GM12878 (cell line): ENCODE results near the gene ABCA3. TPM values are rescaled to one million over a fixed set of nuclear protein-coding genes. Genes with fewer than 3 reads are reported as not detected.

Experiments
- ATAC-seq: fragments of 200-7000 bp; cut with Tn5 transposase; 3 replicates; pipeline ENCODE4 v1.9.1; 2020; ENCODE audit warnings: mild to moderate bottlenecking, moderate library complexity
- BruUV-seq: library from RNA; stranded (reverse); fragments of 400-500 nt; replicated peaks from 2 replicates; lab custom pipeline; 2021; lab: Mats Ljungman, UMichigan
- CTCF ChIA-PET: fragments of 300-600 bp; sonication (Branson Sonifier 250); formaldehyde crosslinking; extraction: SDS; loops from one replicate; lab custom pipeline; 2021; ENCODE audit warnings: inconsistent platforms; lab: Yijun Ruan, JAX
- POLR2A ChIA-PET: fragments of 350-600 bp; formaldehyde crosslinking; extraction: SDS; loops from one replicate; lab custom pipeline; 2021; ENCODE audit warnings: inconsistent platforms; lab: Charles Lee
- RAD21 ChIA-PET: fragments of 300-600 bp; sonication (Branson Sonifier 250); formaldehyde crosslinking; loops from one replicate; lab custom pipeline; 2023; ENCODE audit warnings: antibody characterized with exemption; ENCODE audit not compliant: unreplicated experiment; lab: Charles Lee
- SMC1A ChIA-PET: fragments of 300-600 bp; sonication (Branson Sonifier 250); formaldehyde crosslinking; loops from one replicate; lab custom pipeline; 2023; ENCODE audit not compliant: unreplicated experiment, uncharacterized antibody; lab: Charles Lee
- DNase-seq: peaks from one replicate; pipeline ENCODE4 v3.0.0-alpha.2; 2011; ENCODE audit warnings: low read depth, low spot score
- FAIRE-seq: peaks from 3 replicates; lab custom pipeline; 2011; peaks lifted over from hg19 to GRCh38; lab: Jason Lieb, UNC
- H2AFZ ChIP-seq: 2 replicates; pipeline ENCODE4 v1.6.0; 2011; ENCODE audit warnings: low read depth, low read length, control low read depth; ENCODE audit not compliant: control insufficient read depth
- H3K27ac ChIP-seq: 2 replicates; pipeline ENCODE4 v1.5.1; 2011; ENCODE audit warnings: control low read depth; ENCODE audit not compliant: control insufficient read depth, insufficient read depth
- H3K27me3 ChIP-seq, 2 experiments: replicated peaks in 1 of 2; 2 replicates each; pipeline versions ENCODE4 v1.6.0 to v1.6.1; 2011; ENCODE audit warnings: low read length in 1 of 2; ENCODE audit not compliant: control insufficient read depth in 2 of 2, insufficient read depth in 2 of 2
- H3K36me3 ChIP-seq, 2 experiments: 2 replicates each; pipeline ENCODE4 v1.5.1; 2011; ENCODE audit warnings: low read length in 1 of 2; ENCODE audit not compliant: control insufficient read depth in 2 of 2, insufficient read depth in 2 of 2
- H3K4me1 ChIP-seq: 2 replicates; pipeline ENCODE4 v1.6.1; 2011; ENCODE audit warnings: mild to moderate bottlenecking, low read length, moderate library complexity, mixed read lengths; ENCODE audit not compliant: control insufficient read depth, insufficient read depth
- H3K4me2 ChIP-seq: 2 replicates; pipeline ENCODE4 v1.6.0; 2011; ENCODE audit warnings: control low read depth; ENCODE audit not compliant: control insufficient read depth, insufficient read depth
- H3K4me3 ChIP-seq: fragments of 200-600 bp; sonication (generic); 2 replicates; pipeline ENCODE4 v1.5.1; 2016
- H3K79me2 ChIP-seq: 2 replicates; pipeline ENCODE4 v1.6.0; 2011; ENCODE audit warnings: low read length; ENCODE audit not compliant: control insufficient read depth, insufficient read depth
- H3K9ac ChIP-seq: 2 replicates; pipeline ENCODE4 v1.8.0; 2011; ENCODE audit warnings: low read length, control low read depth, mixed read lengths; ENCODE audit not compliant: control insufficient read depth, insufficient read depth
- H3K9me3 ChIP-seq: replicated peaks from 3 replicates; pipeline ENCODE4 v1.5.1; 2011; ENCODE audit warnings: mild to moderate bottlenecking, low read length; ENCODE audit not compliant: control insufficient read depth, insufficient read depth
- H4K20me1 ChIP-seq: 2 replicates; pipeline ENCODE4 v1.6.0; 2011; ENCODE audit not compliant: control insufficient read depth, insufficient read depth
- ASH2L ChIP-seq: fragments of 300-600, 200-600 bp; sonication (generic); IDR thresholded peaks from 2 replicates; pipeline ENCODE4 v1.6.1; 2017; ENCODE audit warnings: low read depth, mild to moderate bottlenecking, borderline replicate concordance
- ATF7 ChIP-seq: fragments of 450-650 bp; IDR thresholded peaks from 2 replicates; pipeline ENCODE4 v1.6.1; 2016; ENCODE audit warnings: low read depth, mild to moderate bottlenecking
- CBX5 ChIP-seq: sonication (generic); IDR thresholded peaks from 2 replicates; pipeline ENCODE4 v1.6.1; 2016; ENCODE audit warnings: low read depth, moderate library complexity, mild to moderate bottlenecking, inconsistent platforms
- FOXM1 ChIP-seq: IDR thresholded peaks from 2 replicates; pipeline ENCODE4 v1.6.1; 2012; ENCODE audit warnings: low read depth, mild to moderate bottlenecking, inconsistent platforms, low read length, moderate library complexity
- HCFC1 ChIP-seq: fragments of 150-350 bp; IDR thresholded peaks from 2 replicates; pipeline ENCODE4 v1.6.1; 2014; ENCODE audit warnings: low read length
- MTA3 ChIP-seq: IDR thresholded peaks from 2 replicates; pipeline ENCODE4 v1.6.1; 2012; ENCODE audit warnings: low read length, inconsistent platforms, borderline replicate concordance
- NFXL1 ChIP-seq: fragments of 450-650 bp; IDR thresholded peaks from 2 replicates; pipeline ENCODE4 v1.6.1; 2017; ENCODE audit warnings: antibody characterized with exemption, mild to moderate bottlenecking, borderline replicate concordance
- NRF1 ChIP-seq: conservative IDR thresholded peaks from 2 replicates; pipeline ENCODE4 v1.6.1; 2011; ENCODE audit warnings: mild to moderate bottlenecking, low read depth, low read length, improper control_type of control experiment
- SIX5 ChIP-seq: IDR thresholded peaks from 2 replicates; pipeline ENCODE4 v1.6.1; 2011; ENCODE audit warnings: mild to moderate bottlenecking, low read depth, low read length, moderate library complexity; ENCODE audit not compliant: severe bottlenecking
- SMAD1 ChIP-seq: fragments of 450-650 bp; IDR thresholded peaks from 2 replicates; pipeline ENCODE4 v1.6.1; 2018; ENCODE audit warnings: mild to moderate bottlenecking, low read depth; ENCODE audit not compliant: partially characterized antibody
- SMAD5 ChIP-seq: IDR thresholded peaks from 2 replicates; pipeline ENCODE4 v1.6.1; 2016; ENCODE audit warnings: antibody characterized with exemption, low read depth
- SPI1 ChIP-seq: IDR thresholded peaks from 2 replicates; pipeline ENCODE4 v1.6.1; 2011; ENCODE audit warnings: low read depth, mild to moderate bottlenecking, low read length, moderate library complexity, borderline replicate concordance; ENCODE audit not compliant: insufficient read depth
- SUPT20H ChIP-seq: IDR thresholded peaks from 2 replicates; pipeline ENCODE4 v1.6.1; 2011; ENCODE audit warnings: low read depth, mild to moderate bottlenecking, low read length, moderate library complexity, borderline replicate concordance; ENCODE audit not compliant: control insufficient read depth
- TAF1 ChIP-seq: IDR thresholded peaks from 2 replicates; pipeline ENCODE4 v1.6.1; 2011; ENCODE audit warnings: mild to moderate bottlenecking, low read depth, low read length, borderline replicate concordance
- TCF7 ChIP-seq: IDR thresholded peaks from 2 replicates; pipeline ENCODE4 v1.6.1; 2014; ENCODE audit warnings: antibody characterized with exemption, borderline replicate concordance
- ZBTB33 ChIP-seq: fragments of 450-650 bp; IDR thresholded peaks from 2 replicates; pipeline ENCODE4 v1.6.1; 2017; ENCODE audit warnings: mild to moderate bottlenecking
- ZNF24 ChIP-seq: fragments of 450-650 bp; IDR thresholded peaks from 2 replicates; pipeline ENCODE4 v1.6.1; 2017; ENCODE audit warnings: antibody characterized with exemption, mild to moderate bottlenecking
- WGBS: methylation state at CpG from one replicate; pipeline ENCODE4 v1.1.6; 2016; ENCODE audit warnings: low lambda C conversion rate; ENCODE audit not compliant: insufficient replicate concordance, insufficient coverage; ENCODE audit errors: missing lambda C conversion rate; 5-methylcytosine and 5-hydroxymethylcytosine counted together
- in situ Hi-C: fragments of 300-500 bp; cut with MboI; formaldehyde crosslinking; loops from 9 replicates; pipeline ENCODE4 v1.14.3; 2018; ENCODE audit warnings: mixed read lengths
- intact Hi-C: fragments of 100-400 bp; cut with micrococcal nuclease; formaldehyde crosslinking; loops from one replicate; pipeline ENCODE4 v1.14.2; 2022; ENCODE audit not compliant: unreplicated experiment
- polyA plus RNA-seq, 11 experiments: library from polyadenylated mRNA; depleted of rRNA in 4 of 11; unstranded in 6 of 11; stranded (reverse) in 5 of 11; fragments of >200 nt; fragmentation: Nextera tagmentation in 4 of 11; fragmentation: Illumina TruSeq in 1 of 11; extraction: Ambion mirVana in 4 of 11; extraction: Trizol in 1 of 11; gene quantifications; 1 replicate in 1 of 11; 2 replicates in 10 of 11; pipeline versions ENCODE4 v1.2.1 to v1.2.3, GENCODE V29; 2011 to 2016; ENCODE audit warnings: inconsistent platforms in 2 of 11, missing spikeins in 2 of 11, low read depth in 1 of 11
- total RNA-seq, 4 experiments: library from RNA; depleted of rRNA in 3 of 4; stranded (reverse); fragments of >200 nt in 3 of 4; fragmentation: Illumina TruSeq in 1 of 4; extraction: Trizol in 1 of 4; gene quantifications; 2 replicates each; pipeline versions ENCODE4 v1.2.1 to v1.2.3, GENCODE V29; 2013 to 2021
- TF ChIP-seq, protein P1 (sequence below): fragments of 450-650 bp; IDR thresholded peaks from 2 replicates; pipeline ENCODE4 v1.6.1; 2014; ENCODE audit warnings: mild to moderate bottlenecking
- TF ChIP-seq, protein P2 (sequence below): IDR thresholded peaks from 2 replicates; pipeline ENCODE4 v1.6.1; 2011; ENCODE audit warnings: low read depth, low read length, improper control_type of control experiment, borderline replicate concordance

ABCA3 gene
- total and polyA plus RNA-seq, 10 of the 15 experiments (the other 5 are each of a cell fraction or from before 2014, with no cell fraction given) = 0.71 to 17.6 (median 6.7) TPM

DNA sequence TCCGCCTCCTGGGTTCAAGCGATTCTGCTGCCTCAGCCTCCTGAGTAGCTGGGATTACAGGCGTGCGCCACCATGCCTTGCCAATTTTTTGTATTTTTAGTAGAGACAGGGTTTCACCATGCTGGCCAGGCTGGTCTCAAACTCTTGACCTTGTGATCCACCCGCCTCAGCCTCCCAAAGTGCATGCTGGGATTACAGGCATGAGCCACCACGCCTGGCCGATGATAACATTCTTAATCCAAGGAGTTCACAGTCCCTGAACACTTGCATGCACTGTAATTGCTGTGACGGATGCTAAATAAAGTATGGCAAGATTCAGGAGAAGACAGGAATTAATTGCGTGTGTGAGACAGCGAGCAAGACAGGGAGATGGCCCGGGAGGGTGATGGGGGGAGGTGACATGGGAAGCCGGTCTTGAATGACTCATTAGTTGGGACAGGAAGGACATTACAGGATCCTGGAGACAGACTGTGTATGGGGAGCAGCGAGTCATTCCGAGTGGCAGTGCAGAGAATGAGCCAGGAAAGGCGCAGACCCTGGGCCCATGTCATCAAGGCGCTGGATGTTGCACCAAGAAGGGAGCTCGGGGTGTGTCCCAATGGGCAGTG, 6.7 kb downstream of the ABCA3 start:
- POLR2A ChIA-PET = interaction anchor here (0.5 kb wide), 1 partner anchor 36 kb away, joined by 4 read pairs; no protein-coding TSS in a partner anchor
- intact Hi-C loops = no loop called here
- no peak for ATAC-seq
- Histone ChIP-seq H3K4me1 (no peaks in the 10 kb centered on the region), H3K27ac (no peak overlapping the region), H2AFZ (no peak overlapping the region), H3K9me3 (no peaks in the 10 kb centered on the region), H3K4me2 (no peak overlapping the region), H3K4me3 (no peak overlapping the region), H3K79me2 (no peaks in the 10 kb centered on the region; the same call in 1 of the 2 replicates), H4K20me1 (no peaks in the 10 kb centered on the region), H3K9ac (no peak overlapping the region), H3K36me3 (no peaks in the 10 kb centered on the region), H3K27me3 (no peaks in the 10 kb centered on the region)
- TF ChIP-seq, protein P1, sequence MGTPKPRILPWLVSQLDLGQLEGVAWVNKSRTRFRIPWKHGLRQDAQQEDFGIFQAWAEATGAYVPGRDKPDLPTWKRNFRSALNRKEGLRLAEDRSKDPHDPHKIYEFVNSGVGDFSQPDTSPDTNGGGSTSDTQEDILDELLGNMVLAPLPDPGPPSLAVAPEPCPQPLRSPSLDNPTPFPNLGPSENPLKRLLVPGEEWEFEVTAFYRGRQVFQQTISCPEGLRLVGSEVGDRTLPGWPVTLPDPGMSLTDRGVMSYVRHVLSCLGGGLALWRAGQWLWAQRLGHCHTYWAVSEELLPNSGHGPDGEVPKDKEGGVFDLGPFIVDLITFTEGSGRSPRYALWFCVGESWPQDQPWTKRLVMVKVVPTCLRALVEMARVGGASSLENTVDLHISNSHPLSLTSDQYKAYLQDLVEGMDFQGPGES = no peak
- TF ChIP-seq ASH2L (no peak), SIX5 (no peak), MTA3 (no peak), ATF7 (no peak), CBX5 (no peak), ZNF24 (no peak), SMAD1 (no peak), NFXL1 (no peak), SUPT20H (no peak), TCF7 (no peak), SPI1 (no peak), FOXM1 (no peak), SMAD5 (no peak), HCFC1 (no peak), TAF1 (no peak), NRF1 (no peak), ZBTB33 (no peak)
- TF ChIP-seq, protein P2, sequence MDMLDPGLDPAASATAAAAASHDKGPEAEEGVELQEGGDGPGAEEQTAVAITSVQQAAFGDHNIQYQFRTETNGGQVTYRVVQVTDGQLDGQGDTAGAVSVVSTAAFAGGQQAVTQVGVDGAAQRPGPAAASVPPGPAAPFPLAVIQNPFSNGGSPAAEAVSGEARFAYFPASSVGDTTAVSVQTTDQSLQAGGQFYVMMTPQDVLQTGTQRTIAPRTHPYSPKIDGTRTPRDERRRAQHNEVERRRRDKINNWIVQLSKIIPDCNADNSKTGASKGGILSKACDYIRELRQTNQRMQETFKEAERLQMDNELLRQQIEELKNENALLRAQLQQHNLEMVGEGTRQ = no peak
- in situ Hi-C loops = no loop called here
- RAD21 ChIA-PET = no interaction called here
- no peak for DNase-seq
- CTCF ChIA-PET = no interaction called here
- FAIRE-seq = no peak
- no TSS peak for BruUV-seq
- 92% methylated on average over 17 of the region's 17 CpGs for WGBS
- SMC1A ChIA-PET = no interaction called here
